ENCODE measurements around the gene RREB1.

The RREB1 gene

GRCh38 chr6:7108196-7108963, 619 bp downstream of the RREB1 start:
- Mint-ChIP-seq H3K9me3 (no peaks in the 10 kb centered on the region), H3K27me3 (ENCODE audit: low read depth) (no peaks in the 10 kb centered on the region), H3K4me3 (peak overlapping the region; percentile 91), H3K27ac (peak overlapping the region; percentile 93), H3K36me3 (ENCODE audit: low read depth) (peaks cover 6% of the 10 kb centered on the region), H3K4me1 (ENCODE audit: low read depth) (peaks cover 43% of the 10 kb centered on the region)
- DNase-seq (ENCODE audit: low spot score) = peak; percentile 48

DNA sequence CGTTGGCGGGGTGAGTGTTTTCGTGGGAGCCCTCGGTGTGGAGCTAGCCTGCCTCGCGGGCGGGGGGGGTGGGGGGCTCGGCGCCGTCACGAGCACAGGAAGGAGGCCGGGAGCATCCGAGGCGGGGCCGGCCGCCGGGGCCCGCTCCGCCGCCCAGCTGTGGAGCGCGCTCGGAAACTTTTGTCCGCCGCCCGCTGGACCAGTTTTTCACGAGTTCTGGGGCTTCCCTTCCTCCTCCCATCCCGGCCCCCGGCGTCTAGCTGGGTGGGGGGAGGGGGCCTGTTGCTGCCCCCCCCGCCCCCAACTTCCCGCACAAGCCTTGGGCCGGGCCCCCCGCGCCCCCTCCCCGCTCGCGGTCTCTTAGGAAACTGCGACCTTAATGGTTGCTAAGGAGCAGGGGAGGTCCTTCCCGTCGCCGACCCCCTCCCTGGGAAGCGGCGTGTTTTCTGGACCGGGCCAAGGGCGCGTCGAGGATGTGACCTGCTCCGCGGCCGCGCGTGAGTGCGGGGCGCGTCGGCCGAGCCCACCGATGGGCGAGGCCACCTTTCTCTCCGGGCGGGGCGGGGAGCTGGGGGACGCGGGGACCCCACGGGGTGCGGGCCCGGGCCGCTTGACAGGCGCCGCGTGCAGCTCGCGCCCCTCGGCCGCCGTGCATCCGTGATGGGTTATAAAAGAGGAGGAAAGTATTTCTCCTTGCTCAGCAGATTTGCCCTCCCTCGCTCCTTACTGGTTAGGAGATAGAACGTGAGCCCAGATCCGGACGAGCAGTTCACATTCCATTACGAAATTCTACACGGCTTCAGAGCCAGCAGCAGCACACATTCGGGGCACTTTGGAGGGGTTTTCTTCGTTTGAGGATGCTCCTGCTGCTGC, 1.4 kb downstream of the RREB1 start:
- H3K27ac Mint-ChIP-seq = peak overlapping the region; percentile 83
- DNase-seq (ENCODE audit: low spot score) = no peak
- peaks cover 48% of the 10 kb centered on the region for H3K4me1 Mint-ChIP-seq (ENCODE audit: low read depth)
- peak overlapping the region; percentile 98 for H3K4me3 Mint-ChIP-seq
- no peaks in the 10 kb centered on the region for H3K9me3 Mint-ChIP-seq
- H3K27me3 Mint-ChIP-seq (ENCODE audit: low read depth) = no peaks in the 10 kb centered on the region
- peaks cover 6% of the 10 kb centered on the region for H3K36me3 Mint-ChIP-seq (ENCODE audit: low read depth)

DNA sequence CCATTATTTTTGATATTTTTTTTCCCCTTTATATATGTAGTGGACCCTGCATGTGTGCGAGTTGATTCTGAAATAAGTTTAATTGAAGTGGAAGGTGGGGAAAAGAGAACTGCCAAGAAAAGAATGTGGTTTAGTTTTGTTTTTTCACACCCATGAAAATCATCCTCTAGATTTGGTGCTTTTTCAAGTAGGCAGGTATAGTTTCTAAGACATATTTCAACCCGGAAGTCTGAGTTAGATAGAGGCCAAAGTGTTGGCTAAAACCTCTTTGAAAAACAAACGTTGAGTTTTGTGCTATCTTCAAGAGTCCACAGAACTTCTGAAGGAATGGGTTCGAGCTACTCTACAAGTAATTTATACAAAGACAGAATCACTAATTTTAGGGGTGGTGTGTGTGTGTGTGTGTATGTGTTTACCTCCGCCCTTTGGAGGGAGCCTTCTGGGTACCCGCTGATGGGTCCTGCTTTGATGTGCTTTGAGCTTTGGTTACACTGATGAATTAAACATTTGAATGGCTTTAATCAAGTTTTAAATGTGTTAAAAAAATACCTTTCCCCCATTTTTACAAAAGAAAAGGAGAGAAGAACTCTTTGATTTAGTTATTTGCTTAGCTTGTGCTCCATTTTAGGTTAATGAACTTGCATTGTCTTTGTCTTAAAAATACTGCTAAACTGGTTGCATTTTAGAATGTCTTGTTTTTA, 2.5 kb downstream of the RREB1 start:
- Mint-ChIP-seq H3K36me3 (ENCODE audit: low read depth) (peaks cover 7% of the 10 kb centered on the region), H3K4me3 (peak overlapping the region; percentile 98), H3K9me3 (no peaks in the 10 kb centered on the region), H3K4me1 (ENCODE audit: low read depth) (peaks cover 52% of the 10 kb centered on the region), H3K27me3 (ENCODE audit: low read depth) (no peaks in the 10 kb centered on the region), H3K27ac (peak overlapping the region; percentile 83)
- DNase-seq (ENCODE audit: low spot score) = no peak

DNA sequence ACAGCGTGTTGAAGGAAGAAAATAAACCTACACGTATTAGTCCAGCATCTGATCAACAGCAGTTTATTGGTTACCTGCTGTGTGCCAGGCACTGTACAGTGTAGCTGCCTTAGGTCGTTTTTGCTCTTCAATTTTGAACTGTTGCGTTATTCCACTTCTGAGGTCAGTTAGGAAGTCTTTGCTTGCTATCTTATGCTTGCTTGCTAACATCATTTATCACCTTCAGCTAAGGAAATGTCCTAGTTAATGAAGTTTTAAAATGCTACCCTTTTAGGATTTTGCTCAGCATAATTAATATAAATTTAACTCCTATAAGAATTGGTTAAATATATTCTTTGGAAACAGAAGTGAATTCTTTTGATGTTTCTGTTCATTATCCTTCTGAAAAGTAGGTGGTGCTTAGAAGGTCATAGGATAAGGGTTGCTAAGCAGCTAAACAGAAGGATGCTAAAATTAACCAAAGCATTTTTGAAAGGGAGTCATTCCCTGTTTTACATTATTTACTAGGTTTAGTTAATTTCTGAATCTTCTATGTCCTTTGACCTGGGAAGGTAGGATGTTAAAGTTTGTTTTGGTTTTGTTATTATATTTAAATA, 3.4 kb downstream of the RREB1 start:
- Mint-ChIP-seq H3K9me3 (no peaks in the 10 kb centered on the region), H3K4me1 (ENCODE audit: low read depth) (peaks cover 60% of the 10 kb centered on the region), H3K27me3 (ENCODE audit: low read depth) (no peaks in the 10 kb centered on the region), H3K27ac (no peak overlapping the region), H3K4me3 (peak overlapping the region; percentile 98), H3K36me3 (ENCODE audit: low read depth) (peaks cover 10% of the 10 kb centered on the region)
- no peak for DNase-seq (ENCODE audit: low spot score)

DNA sequence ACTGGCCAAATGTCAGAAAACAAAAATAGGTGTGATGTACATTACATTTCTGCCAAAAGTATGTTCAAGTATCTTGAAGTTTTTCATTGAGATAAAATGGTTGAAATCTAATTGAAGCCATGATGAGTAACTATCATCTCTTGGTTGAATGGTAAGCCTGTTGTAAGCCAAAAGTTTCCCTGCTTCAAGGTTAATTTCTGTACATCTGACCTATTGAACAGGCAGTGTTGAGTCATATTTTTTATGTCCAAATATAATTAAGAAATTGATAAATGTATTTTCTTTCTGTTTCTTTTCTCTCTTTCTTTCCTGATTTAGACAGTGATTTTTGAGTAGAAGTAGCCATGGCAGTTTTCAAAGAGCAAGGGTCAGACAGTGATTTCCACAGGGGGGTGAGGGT, 4.4 kb downstream of the RREB1 start:
- Mint-ChIP-seq H3K4me1 (ENCODE audit: low read depth) (peaks cover 58% of the 10 kb centered on the region), H3K27ac (peak overlapping the region; percentile 12), H3K4me3 (peak overlapping the region; percentile 71), H3K27me3 (ENCODE audit: low read depth) (no peaks in the 10 kb centered on the region), H3K36me3 (ENCODE audit: low read depth) (peaks cover 10% of the 10 kb centered on the region), H3K9me3 (no peaks in the 10 kb centered on the region)
- DNase-seq (ENCODE audit: low spot score) = no peak

DNA sequence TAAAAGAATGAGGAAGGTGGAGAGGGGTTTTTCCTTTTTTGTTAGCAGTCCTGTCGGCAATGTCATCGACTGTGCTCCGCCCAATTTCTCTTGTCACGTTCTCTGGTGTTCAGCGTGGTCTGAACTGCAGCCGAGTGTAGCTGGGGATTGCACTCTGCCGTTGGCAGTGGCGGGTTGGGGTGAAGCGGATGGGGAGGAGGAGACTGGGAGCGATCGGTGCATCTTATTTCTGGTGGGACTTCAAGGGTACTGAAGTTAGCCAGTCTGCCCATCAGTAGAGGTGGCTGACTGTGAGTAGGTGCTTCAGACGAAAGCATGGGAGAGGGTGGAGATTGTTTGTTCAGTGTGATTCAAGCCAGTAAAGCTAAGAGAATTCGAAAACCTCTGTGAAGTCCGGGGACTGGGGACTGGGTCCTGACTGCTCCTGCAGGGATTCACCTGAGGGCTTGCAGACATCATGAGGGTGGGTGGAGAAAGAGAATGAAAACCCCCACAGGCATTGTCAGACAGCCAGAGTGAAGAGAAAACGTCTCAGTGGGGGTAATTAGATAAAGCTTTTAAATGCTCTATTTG, 5.1 kb downstream of the RREB1 start:
- H3K4me3 Mint-ChIP-seq = peak overlapping the region; percentile 71
- no peaks in the 10 kb centered on the region for H3K9me3 Mint-ChIP-seq
- peaks cover 58% of the 10 kb centered on the region for H3K4me1 Mint-ChIP-seq (ENCODE audit: low read depth)
- peak; percentile 26 for DNase-seq (ENCODE audit: low spot score)
- H3K36me3 Mint-ChIP-seq (ENCODE audit: low read depth) = peaks cover 10% of the 10 kb centered on the region
- H3K27me3 Mint-ChIP-seq (ENCODE audit: low read depth) = no peaks in the 10 kb centered on the region
- H3K27ac Mint-ChIP-seq = peak overlapping the region; percentile 39

DNA sequence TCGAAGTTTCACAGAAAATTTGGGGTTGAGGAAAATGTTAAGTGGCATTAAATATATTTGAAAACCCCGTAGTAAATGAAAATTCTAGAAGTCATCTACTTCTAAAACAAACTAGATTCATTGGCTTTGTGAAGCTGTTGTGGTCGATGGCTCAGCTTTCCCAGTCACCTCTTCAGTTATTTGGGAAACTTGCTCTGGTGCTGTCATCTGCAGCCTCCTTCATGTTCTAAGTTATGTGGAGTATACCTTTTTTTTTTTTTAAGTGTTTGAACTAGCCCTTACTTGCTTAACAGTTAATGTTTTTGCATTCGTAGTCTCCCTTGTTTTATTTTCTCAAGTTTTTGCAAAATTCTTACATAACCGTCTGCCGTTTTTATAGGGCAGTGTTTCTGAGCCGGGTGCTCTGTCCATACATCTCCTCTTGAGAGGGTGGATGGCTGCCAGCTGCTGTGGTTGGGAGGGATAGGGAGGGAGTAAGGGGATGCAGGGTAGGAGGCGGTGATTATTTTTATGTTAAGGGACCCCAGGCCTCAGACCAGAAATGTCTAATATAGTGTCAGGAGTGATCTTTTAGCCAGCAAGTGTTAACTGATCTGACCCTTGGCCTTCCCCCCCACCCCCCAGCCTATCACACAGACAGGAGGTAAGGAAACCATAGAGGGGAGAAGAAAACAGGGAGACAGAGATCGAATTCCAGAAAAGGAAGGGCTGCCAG, 7.1 kb downstream of the RREB1 start:
- Mint-ChIP-seq H3K9me3 (no peaks in the 10 kb centered on the region), H3K27me3 (ENCODE audit: low read depth) (no peaks in the 10 kb centered on the region), H3K27ac (no peak overlapping the region), H3K4me3 (no peak overlapping the region), H3K4me1 (ENCODE audit: low read depth) (peaks cover 61% of the 10 kb centered on the region), H3K36me3 (ENCODE audit: low read depth) (peaks cover 17% of the 10 kb centered on the region)
- DNase-seq (ENCODE audit: low spot score) = no peak

DNA sequence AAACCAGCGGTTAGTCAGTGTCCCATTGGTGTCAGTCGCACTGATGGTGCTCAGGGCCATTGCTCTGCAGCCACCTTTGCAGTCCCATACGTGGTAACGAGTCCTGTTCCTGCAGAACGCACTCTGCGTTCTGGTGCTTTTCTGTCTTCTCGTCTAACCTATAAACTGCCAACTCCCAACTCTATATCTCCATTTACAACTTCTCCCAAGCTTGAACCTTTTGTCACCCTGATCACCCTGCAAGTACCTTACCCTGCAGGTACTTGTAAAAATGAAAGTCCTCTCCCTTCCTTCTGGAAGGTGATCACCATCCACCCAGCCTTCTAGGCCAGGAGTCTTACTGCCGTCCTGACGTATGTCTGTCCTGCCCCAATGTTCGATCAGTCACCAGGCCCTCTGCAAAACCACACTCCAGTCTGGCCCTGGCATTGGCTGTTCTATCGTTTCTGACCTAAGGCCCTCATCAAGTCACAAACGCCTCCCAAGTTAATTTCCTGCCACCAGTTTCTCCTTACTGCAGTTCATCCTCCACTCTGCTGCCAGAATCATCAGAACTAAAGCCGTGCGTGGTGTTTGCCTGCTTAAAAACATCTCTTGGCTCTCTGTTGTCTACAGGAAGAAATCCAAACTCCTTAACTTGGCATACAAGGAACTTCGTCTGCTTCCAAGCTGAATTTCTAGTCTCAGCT, 7.9 kb downstream of the RREB1 start:
- Mint-ChIP-seq H3K27ac (no peak overlapping the region), H3K9me3 (no peaks in the 10 kb centered on the region), H3K36me3 (ENCODE audit: low read depth) (peaks cover 17% of the 10 kb centered on the region), H3K4me1 (ENCODE audit: low read depth) (peaks cover 53% of the 10 kb centered on the region), H3K4me3 (no peak overlapping the region), H3K27me3 (ENCODE audit: low read depth) (no peaks in the 10 kb centered on the region)
- DNase-seq (ENCODE audit: low spot score) = no peak

- peaks cover 35% of the 10 kb centered on the region for H3K4me1 Mint-ChIP-seq (ENCODE audit: low read depth)
- H3K27me3 Mint-ChIP-seq (ENCODE audit: low read depth) = no peaks in the 10 kb centered on the region
- H3K9me3 Mint-ChIP-seq = no peaks in the 10 kb centered on the region
- DNase-seq (ENCODE audit: low spot score) = no peak
- H3K4me3 Mint-ChIP-seq = no peak overlapping the region
- H3K27ac Mint-ChIP-seq = no peak overlapping the region
- H3K36me3 Mint-ChIP-seq (ENCODE audit: low read depth) = peaks cover 25% of the 10 kb centered on the region
Measured at GRCh38 chr6:7119272-7119801, 11.6 kb downstream of the RREB1 start.

- Mint-ChIP-seq H3K4me1 (ENCODE audit: low read depth) (peaks cover 32% of the 10 kb centered on the region), H3K27me3 (ENCODE audit: low read depth) (no peaks in the 10 kb centered on the region), H3K36me3 (ENCODE audit: low read depth) (peaks cover 32% of the 10 kb centered on the region), H3K9me3 (no peaks in the 10 kb centered on the region), H3K4me3 (no peak overlapping the region), H3K27ac (no peak overlapping the region)
- no peak for DNase-seq (ENCODE audit: low spot score)
Measured at GRCh38 chr6:7121700-7122241, 14.0 kb downstream of the RREB1 start.

DNA sequence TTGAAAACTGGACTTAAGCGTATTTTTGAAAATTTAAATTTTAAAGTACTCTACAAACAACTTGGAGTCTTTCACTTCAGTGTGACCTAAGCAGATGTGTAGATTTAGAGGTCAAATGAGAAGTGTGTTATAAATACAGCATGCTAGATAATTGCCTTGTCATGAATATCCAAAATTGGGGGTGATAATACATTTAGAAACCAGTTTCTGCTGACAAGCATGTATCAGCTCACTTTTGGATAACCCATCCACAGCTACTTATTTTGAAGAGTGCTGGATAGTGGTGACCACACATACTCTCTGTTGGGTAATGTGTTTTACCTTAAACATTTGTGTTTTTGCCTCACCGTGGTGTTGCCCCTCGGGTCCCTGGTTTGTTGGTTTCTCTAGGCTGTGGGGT, 14.9 kb downstream of the RREB1 start:
- no peak overlapping the region for H3K27ac Mint-ChIP-seq
- peaks cover 38% of the 10 kb centered on the region for H3K4me1 Mint-ChIP-seq (ENCODE audit: low read depth)
- no peaks in the 10 kb centered on the region for H3K9me3 Mint-ChIP-seq
- no peak for DNase-seq (ENCODE audit: low spot score)
- H3K36me3 Mint-ChIP-seq (ENCODE audit: low read depth) = peaks cover 33% of the 10 kb centered on the region
- H3K27me3 Mint-ChIP-seq (ENCODE audit: low read depth) = no peaks in the 10 kb centered on the region
- no peak overlapping the region for H3K4me3 Mint-ChIP-seq

DNA sequence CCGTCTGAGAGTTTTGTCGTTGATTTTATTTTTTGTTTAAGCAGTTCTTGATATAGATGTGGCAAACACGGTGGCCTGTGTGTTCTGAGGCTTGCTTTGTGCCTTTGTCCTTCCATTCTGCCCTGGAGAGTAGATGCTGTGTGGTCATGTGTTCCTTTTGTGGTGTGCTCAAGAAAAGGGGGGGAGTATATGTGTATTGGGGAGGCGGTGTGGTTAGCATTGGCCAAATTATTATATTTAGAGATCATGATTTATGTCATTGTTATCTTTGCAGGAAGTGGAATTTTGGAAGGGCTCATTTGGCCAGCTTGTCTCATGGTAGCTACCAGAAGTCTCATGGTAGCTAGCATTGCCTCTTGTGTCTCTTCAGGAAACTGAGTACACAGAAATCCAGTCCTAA, 16.4 kb downstream of the RREB1 start:
- H3K36me3 Mint-ChIP-seq (ENCODE audit: low read depth) = peaks cover 41% of the 10 kb centered on the region
- H3K4me1 Mint-ChIP-seq (ENCODE audit: low read depth) = peaks cover 49% of the 10 kb centered on the region
- H3K27ac Mint-ChIP-seq = peak overlapping the region; percentile 7
- H3K27me3 Mint-ChIP-seq (ENCODE audit: low read depth) = no peaks in the 10 kb centered on the region
- H3K4me3 Mint-ChIP-seq = no peak overlapping the region
- H3K9me3 Mint-ChIP-seq = no peaks in the 10 kb centered on the region
- DNase-seq (ENCODE audit: low spot score) = no peak
